ENCODE results near the gene BORCS5. TPM values are rescaled to one million over a fixed set of nuclear protein-coding genes. Genes with fewer than 3 reads are reported as not detected.

The BORCS5 gene
- total and polyA plus RNA-seq, 2 donors (not counting 1 experiment from before 2014, with no cell fraction given) = 11.9 to 46.2 TPM

- H3K27me3 ChIP-seq (replicated peaks in 1 of 4; ENCODE audit: control extremely low read depth in 1 of 4, control insufficient read depth in 3 of 4, insufficient read depth in 4 of 4, low read length in 3 of 4) = no peaks in the 10 kb centered on the region
Observed at GRCh38 chr12:12449533-12450025, 92.7 kb downstream of the BORCS5 start.

DNA sequence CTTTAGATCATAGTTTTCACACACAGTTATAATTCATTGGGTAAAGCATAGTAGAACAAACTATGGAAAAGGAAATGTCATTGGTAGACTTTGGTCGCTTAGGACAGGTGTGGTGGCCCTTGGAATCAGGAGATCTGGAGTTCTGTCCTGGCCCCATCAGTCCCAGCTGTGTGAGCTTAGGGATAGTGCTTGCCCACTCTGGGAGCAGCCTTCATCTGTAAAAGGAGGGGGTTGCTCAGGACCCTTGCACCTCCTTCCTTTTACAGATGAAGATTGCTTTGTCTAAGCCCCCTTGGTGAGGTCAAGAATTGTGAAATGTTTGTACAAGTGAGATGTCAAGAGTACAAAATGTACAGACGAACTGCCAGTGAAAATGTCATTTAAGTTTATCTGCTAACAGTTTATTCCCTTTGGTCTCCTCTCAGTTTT is 93.2 kb downstream of the BORCS5 start:
- intact Hi-C loops (cut with micrococcal nuclease) = no loop called here
- Histone ChIP-seq H3K36me3 (replicated peaks in 1 of 2; ENCODE audit: control extremely low read depth in 1 of 2, control insufficient read depth in 1 of 2, extremely low read depth in 1 of 2, insufficient read depth in 2 of 2, low read length in 1 of 2) (peaks cover 0 to 2% of the 10 kb centered on the region in 2 experiments), H4K20me1 (ENCODE audit: control insufficient read depth, insufficient read depth, low read length, poor library complexity, severe bottlenecking) (no peaks in the 10 kb centered on the region), H3K9me3 (ENCODE audit: control extremely low read depth in 1 of 3, control insufficient read depth in 2 of 3, insufficient read depth in 1 of 3, low read length in 2 of 3) (no peaks in the 10 kb centered on the region), H3K27ac (ENCODE audit: low read length in 2 of 2) (no peak overlapping the region), H2AFZ (ENCODE audit: insufficient read depth, low read depth, low read length, poor library complexity, severe bottlenecking) (no peak overlapping the region), H3K4me2 (replicated peaks; ENCODE audit: low read depth, low read length, poor library complexity, severe bottlenecking) (no peak overlapping the region), H3K4me1 (ENCODE audit: control insufficient read depth in 2 of 2, insufficient read depth in 2 of 2, low read length in 2 of 2) (no peaks in the 10 kb centered on the region), H3K9ac (ENCODE audit: low read length) (no peak overlapping the region), H3K4me3 (ENCODE audit: control extremely low read depth in 1 of 5, extremely low read depth in 1 of 5, insufficient read depth in 1 of 5, low read depth in 2 of 5, low read length in 4 of 5) (no peak overlapping the region), H3K79me2 (ENCODE audit: control insufficient read depth, insufficient read depth, low read length) (no peaks in the 10 kb centered on the region), H3K27me3 (replicated peaks in 1 of 4; ENCODE audit: control extremely low read depth in 1 of 4, control insufficient read depth in 3 of 4, insufficient read depth in 4 of 4, low read length in 3 of 4) (no peaks in the 10 kb centered on the region)
- Mint-ChIP-seq H3K27ac (no peak overlapping the region), H3K4me3 (no peak overlapping the region), H3K4me1 (no peaks in the 10 kb centered on the region), H3K27me3 (no peaks in the 10 kb centered on the region), H3K9me3 (ENCODE audit: insufficient read depth) (no peaks in the 10 kb centered on the region)
- ATAC-seq (ENCODE audit: low read depth) (no peak), DNase-seq (no peak)
- TF ChIP-seq, protein P1, sequence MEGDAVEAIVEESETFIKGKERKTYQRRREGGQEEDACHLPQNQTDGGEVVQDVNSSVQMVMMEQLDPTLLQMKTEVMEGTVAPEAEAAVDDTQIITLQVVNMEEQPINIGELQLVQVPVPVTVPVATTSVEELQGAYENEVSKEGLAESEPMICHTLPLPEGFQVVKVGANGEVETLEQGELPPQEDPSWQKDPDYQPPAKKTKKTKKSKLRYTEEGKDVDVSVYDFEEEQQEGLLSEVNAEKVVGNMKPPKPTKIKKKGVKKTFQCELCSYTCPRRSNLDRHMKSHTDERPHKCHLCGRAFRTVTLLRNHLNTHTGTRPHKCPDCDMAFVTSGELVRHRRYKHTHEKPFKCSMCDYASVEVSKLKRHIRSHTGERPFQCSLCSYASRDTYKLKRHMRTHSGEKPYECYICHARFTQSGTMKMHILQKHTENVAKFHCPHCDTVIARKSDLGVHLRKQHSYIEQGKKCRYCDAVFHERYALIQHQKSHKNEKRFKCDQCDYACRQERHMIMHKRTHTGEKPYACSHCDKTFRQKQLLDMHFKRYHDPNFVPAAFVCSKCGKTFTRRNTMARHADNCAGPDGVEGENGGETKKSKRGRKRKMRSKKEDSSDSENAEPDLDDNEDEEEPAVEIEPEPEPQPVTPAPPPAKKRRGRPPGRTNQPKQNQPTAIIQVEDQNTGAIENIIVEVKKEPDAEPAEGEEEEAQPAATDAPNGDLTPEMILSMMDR (IDR thresholded peaks at IDR 0.05) = no peak
- 86% methylated on average over 1 of the region's 2 CpGs for WGBS (ENCODE audit: insufficient coverage)
- ChIA-PET POLR2A (no interaction called here), CTCF (no interaction called here)

More at GRCh38 chr12:12449533-12450025, 92.7 kb downstream of the BORCS5 start:
- Mint-ChIP-seq H3K4me3 (no peak overlapping the region), H3K4me1 (no peaks in the 10 kb centered on the region), H3K9me3 (ENCODE audit: insufficient read depth) (no peaks in the 10 kb centered on the region), H3K27ac (no peak overlapping the region), H3K27me3 (no peaks in the 10 kb centered on the region)
- Histone ChIP-seq H3K4me1 (ENCODE audit: control insufficient read depth in 2 of 2, insufficient read depth in 2 of 2, low read length in 2 of 2) (no peaks in the 10 kb centered on the region), H2AFZ (ENCODE audit: insufficient read depth, low read depth, low read length, poor library complexity, severe bottlenecking) (no peak overlapping the region), H3K4me2 (replicated peaks; ENCODE audit: low read depth, low read length, poor library complexity, severe bottlenecking) (no peak overlapping the region), H3K9ac (ENCODE audit: low read length) (no peak overlapping the region), H3K27ac (ENCODE audit: low read length in 2 of 2) (no peak overlapping the region), H3K36me3 (replicated peaks in 1 of 2; ENCODE audit: control extremely low read depth in 1 of 2, control insufficient read depth in 1 of 2, extremely low read depth in 1 of 2, insufficient read depth in 2 of 2, low read length in 1 of 2) (peaks cover 0 to 2% of the 10 kb centered on the region in 2 experiments), H3K79me2 (ENCODE audit: control insufficient read depth, insufficient read depth, low read length) (no peaks in the 10 kb centered on the region), H3K9me3 (ENCODE audit: control extremely low read depth in 1 of 3, control insufficient read depth in 2 of 3, insufficient read depth in 1 of 3, low read length in 2 of 3) (no peaks in the 10 kb centered on the region), H4K20me1 (ENCODE audit: control insufficient read depth, insufficient read depth, low read length, poor library complexity, severe bottlenecking) (no peaks in the 10 kb centered on the region), H3K4me3 (ENCODE audit: control extremely low read depth in 1 of 5, extremely low read depth in 1 of 5, insufficient read depth in 1 of 5, low read depth in 2 of 5, low read length in 4 of 5) (no peak overlapping the region)
- ChIA-PET POLR2A (no interaction called here), CTCF (no interaction called here)
- WGBS (ENCODE audit: insufficient coverage) = 97% methylated on average over 11 of the region's 13 CpGs
- intact Hi-C loops (cut with micrococcal nuclease) = no loop called here
- DNase-seq (no peak), ATAC-seq (ENCODE audit: low read depth) (no peak)
- TF ChIP-seq, protein P1 (IDR thresholded peaks at IDR 0.05) = no peak
- no peak for TF ChIP-seq EZH2 (IDR thresholded peaks at IDR 0.05; ENCODE audit: borderline replicate concordance, insufficient read depth, low read depth, low read length, poor library complexity, severe bottlenecking)
